ENCODE data around the gene RNF125.
"Not testable (repeated sequence)": the region's sequence is repeated elsewhere in the genome, so short reads cannot be mapped to it uniquely, and the experiment has no call there.

RNF125 gene

GRCh38 chr18:32074206-32074605, 55.6 kb downstream of the RNF125 start:
- TF ChIP-seq CTCF (conservative IDR thresholded peaks at IDR 0.05; ENCODE audit: low read length) = no peak
- no peak overlapping the region for H3K4me3 ChIP-seq (ENCODE audit: low read length)
- DNase-seq (ENCODE audit: low read depth) = no peak

GRCh38 chr18:32078845-32079244, 60.2 kb downstream of the RNF125 start:
- no peak overlapping the region for H3K4me3 ChIP-seq (ENCODE audit: low read length)
- no peak for TF ChIP-seq CTCF (conservative IDR thresholded peaks at IDR 0.05; ENCODE audit: low read length)
- DNase-seq (ENCODE audit: low read depth) = no peak

- no peak for TF ChIP-seq CTCF (conservative IDR thresholded peaks at IDR 0.05; ENCODE audit: low read length)
- no peak overlapping the region for H3K4me3 ChIP-seq (ENCODE audit: low read length)
- DNase-seq (ENCODE audit: low read depth) = peak; percentile 44
Measured at GRCh38 chr18:32081881-32082280, 63.3 kb downstream of the RNF125 start.

GRCh38 chr18:32083781-32084180, 65.2 kb downstream of the RNF125 start:
- no peak overlapping the region for H3K4me3 ChIP-seq (ENCODE audit: low read length)
- no peak for TF ChIP-seq CTCF (conservative IDR thresholded peaks at IDR 0.05; ENCODE audit: low read length)
- no peak for DNase-seq (ENCODE audit: low read depth)

DNA sequence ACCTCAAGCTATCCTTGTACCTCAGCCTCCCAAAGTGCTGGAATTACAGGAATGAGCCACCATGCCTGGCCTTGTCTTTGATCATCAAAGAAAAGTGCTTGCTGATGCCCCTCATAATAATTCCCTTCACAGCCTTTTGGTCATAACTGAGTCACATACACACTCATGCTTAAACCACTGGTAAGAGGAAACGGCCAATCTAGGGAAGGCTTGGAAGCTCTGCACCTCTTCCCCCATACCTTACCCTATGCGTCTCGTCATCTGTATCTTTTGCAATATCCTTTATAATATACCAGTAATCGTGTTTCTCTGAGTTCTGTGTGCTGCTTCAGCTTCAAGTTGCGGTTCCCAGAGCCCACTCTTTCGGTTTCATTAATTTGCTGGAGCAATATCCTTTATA, 68.3 kb downstream of the RNF125 start:
- peak; percentile 25 for DNase-seq (ENCODE audit: low read depth)
- H3K4me3 ChIP-seq (ENCODE audit: low read length) = no peak overlapping the region
- TF ChIP-seq CTCF (conservative IDR thresholded peaks at IDR 0.05; ENCODE audit: low read length) = no peak

DNA sequence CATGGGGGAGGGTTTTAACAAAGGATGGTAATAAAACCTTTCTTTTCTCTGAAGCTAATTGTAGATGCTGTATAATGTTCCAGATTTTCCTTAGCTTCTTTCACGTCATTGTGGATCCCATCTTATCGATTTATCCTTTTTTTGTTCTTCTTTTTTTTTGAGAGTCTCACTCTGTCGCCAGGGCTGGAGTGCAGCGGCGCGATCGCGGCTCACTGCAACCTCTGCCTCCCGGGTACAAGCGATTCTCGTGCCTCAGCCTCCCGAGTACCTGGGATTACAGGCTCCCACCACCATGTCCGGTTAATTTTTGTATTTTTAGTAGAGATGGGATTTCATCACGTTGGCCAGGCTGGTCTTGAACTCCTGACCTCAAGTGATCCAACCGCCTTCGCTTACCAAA, 72.2 kb downstream of the RNF125 start:
- H3K4me3 ChIP-seq (ENCODE audit: low read length); DNase-seq (ENCODE audit: low read depth): not testable (repeated sequence)

GRCh38 chr18:32091325-32091723, 72.7 kb downstream of the RNF125 start:
- DNase-seq (ENCODE audit: low read depth) = no peak
- no peak for TF ChIP-seq CTCF (conservative IDR thresholded peaks at IDR 0.05; ENCODE audit: low read length)
- H3K4me3 ChIP-seq (ENCODE audit: low read length) = peak overlapping the region; percentile 68

Data from AG10803 (cell line).